ENCODE data around the gene ACVR2A.

The ACVR2A gene

DNA sequence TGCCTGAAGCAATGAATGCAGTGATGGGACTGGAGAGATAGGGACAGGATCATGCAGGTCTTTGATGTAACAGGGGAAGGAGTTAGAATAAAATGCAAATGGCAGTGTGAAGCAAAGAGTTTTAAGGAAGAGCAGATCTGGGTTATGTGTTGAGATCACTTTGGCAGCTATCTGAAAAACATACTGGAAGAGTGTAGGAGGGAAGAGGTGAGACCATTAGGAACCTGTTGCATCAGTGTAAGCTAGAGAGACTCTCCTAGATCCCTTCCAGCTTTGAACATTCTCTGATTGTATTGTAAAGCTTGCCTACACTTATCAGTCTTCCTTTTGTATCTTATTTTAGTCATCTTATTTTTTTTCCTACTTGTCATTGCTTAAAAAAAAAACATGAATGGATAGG, 10.5 kb downstream of the ACVR2A start:
- DNase-seq (ENCODE audit: low read depth, low spot score): no peak

DNA sequence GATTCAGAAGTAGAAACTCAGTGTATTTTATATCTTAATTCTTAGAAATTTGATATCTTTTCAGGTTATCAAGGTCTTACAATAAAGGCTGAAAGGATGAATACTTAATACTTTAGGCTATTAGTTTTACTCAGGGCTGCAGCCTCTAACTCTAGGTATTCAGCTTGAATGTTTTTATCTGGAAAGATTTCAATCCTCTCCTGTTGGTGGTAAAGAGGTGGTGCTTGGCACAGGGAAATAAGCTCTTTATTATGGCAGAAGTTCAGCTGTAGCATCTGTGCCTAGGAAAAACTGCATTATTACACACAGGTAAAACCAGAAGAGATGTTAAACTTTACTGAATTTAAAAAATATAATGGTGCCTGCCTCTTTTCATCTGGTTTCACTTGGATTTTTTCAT, 11.1 kb downstream of the ACVR2A start:
- no peak for DNase-seq (ENCODE audit: low read depth, low spot score)

DNA sequence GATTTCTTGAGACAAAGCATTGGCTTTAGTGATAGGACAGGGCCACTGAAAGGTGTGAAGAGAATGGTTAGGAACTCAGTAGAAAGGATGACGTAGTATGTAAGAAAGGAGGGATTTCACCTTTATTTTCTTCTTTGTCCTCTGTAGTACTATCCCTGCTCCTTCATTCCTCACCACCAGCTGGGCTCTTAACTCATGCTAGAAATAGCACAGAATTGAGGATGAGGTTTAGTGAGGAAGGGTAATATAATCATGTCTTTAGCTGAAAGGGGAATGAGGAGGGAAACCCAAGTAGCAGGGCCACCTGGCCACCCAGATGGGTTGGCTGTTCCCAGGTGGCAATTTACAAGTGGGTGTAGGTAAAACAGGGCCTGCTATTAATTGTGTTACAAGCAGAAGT, 15.2 kb downstream of the ACVR2A start:
- no peak for DNase-seq (ENCODE audit: low read depth, low spot score)

DNA sequence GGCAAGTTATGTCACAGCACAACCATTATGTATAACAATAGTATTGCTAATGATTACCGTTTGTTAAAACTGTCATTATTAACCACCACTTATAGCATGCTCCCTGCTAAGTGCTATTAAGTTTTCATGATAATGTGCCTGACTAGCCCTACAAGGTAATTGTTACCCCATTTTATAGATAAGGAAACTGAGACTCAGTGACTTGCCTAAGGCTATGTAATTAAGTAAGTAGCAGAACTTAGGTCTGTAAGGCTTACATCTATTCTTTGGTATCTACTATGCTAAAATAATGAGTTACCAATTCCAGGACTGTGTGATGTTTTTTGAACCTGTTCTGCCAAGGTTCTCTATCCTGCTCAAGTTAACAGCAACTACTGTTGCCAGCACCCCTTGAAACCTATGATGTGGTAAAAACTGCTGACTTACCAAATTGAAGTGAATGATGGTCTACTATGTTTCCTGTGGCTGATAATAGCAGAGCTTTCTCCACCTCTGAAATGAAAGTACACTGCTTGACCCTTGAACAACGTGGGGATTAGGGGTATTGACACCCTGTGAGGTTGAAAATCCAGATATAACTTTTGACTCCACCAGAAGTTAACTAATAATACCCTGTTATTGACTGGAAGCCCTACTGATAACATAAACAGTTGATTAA, 18.2 kb downstream of the ACVR2A start:
- DNase-seq (ENCODE audit: low read depth, low spot score): no peak

DNA sequence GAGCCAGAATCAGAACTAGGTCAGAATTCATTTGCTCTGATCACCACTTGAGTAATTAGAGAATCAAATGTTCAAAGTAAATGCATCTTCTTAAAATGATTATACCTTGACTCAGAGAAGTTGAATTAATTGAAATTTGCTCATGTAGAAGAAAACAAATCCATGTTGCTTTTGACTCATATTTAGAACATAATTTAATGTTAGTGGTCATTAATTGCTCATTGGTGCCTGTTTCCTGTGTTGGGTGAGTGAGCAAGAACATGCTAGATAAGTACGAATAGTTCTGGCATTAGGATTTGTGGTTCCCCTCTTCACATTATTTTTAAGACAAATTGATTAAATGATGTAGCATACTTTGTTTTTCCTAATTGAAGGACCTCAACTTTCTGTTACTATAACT, 19.0 kb downstream of the ACVR2A start:
- no peak for DNase-seq (ENCODE audit: low read depth, low spot score)

DNA sequence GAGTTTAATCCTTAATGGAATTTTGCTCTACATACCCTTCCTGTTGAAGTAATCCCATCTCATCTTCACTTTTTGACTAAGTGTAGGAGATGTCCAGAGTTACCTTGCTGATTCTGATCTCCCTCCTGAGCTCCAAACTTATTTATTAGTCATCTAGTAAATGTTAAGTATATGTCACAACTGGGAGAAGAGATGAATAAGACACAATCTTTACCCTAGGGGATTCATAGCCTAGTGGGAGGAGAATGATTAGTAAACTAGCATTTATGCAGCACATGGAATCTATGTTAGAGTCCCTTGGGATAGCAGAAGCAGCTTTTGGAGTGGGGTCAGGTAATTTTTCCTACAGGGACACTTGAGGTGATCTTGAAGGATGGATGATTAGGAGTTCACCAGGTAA, 20.7 kb downstream of the ACVR2A start:
- DNase-seq (ENCODE audit: low read depth, low spot score): no peak

DNA sequence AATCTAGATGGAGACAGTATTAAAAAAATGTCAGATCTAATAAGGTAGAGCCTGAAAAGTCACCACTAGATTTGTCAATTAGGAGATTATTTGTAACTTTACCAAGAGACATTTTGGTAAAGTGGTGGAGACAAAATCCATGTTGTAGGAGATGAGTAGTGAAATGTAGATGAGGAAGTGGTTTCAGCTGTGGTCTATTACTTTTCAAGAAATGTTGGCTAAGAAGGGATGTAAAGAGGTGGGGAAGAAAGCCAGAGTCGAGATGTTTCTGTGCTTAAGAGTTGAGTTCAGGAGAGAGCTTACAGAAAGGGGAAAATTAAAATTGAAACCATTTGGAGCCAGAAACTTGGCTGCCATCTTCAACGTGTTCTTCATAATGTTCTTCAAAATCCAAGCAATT, 22.2 kb downstream of the ACVR2A start:
- no peak for DNase-seq (ENCODE audit: low read depth, low spot score)

DNA sequence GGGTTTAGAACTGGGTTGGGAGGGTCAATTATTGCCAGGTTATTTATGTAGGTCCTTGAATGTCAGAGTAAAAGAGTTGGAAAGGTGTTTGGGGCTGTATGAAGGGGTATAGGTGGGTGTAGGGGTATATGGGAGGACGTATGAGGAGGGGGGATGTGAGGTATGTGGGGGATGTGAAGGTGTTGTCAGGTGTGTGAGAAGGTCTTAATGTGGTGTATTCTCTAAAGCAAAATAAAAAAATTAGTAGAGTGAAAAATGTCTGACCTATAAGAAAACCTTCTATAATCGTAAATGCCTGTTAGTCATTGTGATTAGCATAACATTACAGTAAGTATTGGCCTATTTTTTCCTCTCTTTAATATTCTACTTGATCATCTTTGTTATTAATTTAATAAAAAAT, 25.1 kb downstream of the ACVR2A start:
- DNase-seq (ENCODE audit: low read depth, low spot score): no peak

DNA sequence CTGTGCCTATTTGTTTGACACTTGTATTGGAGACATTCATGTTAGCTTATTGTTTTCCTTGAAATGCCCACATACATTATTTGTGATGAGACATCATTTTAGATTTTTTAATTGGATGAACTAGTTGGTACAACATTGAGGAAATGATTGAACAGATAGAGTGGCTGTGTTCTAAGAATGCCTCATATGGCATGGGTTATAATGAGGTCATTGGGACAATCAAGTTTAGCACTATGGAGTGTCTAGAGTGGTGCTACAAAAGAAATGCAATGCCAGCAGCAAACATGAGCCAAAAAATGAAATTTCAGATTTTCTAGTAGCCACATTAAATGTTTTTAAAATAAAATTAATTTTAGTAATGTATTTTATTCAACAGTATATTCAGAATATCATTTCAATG, 28.1 kb downstream of the ACVR2A start:
- no peak for DNase-seq (ENCODE audit: low read depth, low spot score)

DNA sequence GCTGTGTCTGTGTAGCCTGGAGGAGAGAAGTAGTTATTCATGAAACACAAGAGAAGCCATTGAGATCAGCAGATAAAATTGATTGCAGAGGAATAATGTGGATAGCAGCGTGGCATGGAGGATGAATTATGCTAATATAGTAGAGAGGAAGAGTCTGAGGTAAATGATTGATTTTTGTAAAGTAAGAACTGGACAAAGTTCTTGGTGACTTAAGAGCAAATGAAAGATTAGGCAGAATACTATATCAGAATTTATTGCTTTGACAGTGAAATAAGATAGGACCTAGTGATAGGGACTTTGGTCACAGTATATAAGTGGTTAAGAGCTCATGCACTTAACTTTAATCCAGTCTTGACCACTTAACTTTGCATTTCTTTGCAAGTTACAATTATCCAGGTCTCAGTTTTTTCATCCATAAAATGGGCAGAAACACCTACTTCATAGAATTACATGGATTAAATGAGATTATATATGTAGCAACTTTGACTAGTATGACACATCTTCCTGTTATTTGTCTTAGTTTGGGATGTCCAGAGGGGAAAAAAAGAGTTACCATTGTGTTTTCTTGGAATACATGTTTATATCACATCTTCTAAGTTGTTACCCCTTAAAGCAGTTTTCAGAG, 29.1 kb downstream of the ACVR2A start:
- no peak for DNase-seq (ENCODE audit: low read depth, low spot score)

DNA sequence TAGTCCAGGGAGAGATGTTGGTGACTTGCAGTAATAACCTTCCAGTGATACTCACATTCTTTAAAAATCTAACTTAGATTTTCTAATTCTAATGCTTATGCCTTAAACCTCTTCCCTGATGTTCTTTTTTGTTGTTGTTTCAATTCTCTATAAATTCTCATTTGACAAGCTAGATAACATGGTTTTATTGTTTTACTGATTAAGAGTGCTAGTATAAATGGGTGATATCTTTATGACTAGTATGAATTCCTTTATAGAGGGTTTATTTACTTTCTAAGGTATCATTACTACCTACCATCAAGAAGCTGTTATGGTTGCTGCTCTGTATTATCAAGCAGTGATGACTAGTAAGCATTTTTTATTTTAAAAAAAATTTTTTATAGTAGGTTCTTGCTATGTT, 35.0 kb downstream of the ACVR2A start:
- no peak for DNase-seq (ENCODE audit: low read depth, low spot score)

DNA sequence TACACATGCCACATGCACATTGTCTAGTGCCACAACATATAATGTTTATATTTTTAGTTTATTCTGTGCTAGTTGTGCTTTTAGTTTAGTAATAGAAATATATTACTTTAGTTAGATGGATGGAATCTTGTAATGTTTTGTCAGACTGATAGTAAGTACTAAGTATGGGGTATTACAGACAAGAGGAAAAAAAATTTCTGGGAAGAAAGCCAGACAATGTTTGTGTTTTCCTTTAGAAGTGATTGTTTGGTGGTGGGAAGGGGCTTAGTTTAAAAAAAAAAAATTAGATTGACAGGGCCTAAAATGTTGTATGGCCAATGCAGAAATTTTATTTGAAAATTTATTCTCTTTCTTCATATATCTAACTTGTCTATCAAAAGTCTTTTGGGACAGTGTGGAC, 37.8 kb downstream of the ACVR2A start:
- no peak for DNase-seq (ENCODE audit: low read depth, low spot score)

DNA sequence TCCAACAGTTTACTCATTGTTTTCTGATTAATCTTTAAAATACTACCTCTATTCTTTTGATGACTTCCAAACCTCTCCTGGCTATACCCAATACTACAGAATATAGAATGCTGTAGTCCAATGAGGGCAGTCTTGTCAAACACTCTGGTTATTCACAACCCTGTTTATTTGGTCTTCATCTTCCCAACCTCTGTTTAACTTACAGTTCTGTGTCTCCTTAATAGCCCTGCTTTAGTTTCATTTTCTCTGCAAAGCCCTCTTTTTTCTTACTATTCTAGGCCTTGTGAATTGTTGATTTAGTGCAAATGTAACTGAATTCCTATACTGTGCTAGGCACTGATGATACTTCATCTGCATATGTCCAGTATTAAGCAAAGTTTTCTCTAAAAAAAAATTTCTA, 40.0 kb downstream of the ACVR2A start:
- DNase-seq (ENCODE audit: low read depth, low spot score): no peak

DNA sequence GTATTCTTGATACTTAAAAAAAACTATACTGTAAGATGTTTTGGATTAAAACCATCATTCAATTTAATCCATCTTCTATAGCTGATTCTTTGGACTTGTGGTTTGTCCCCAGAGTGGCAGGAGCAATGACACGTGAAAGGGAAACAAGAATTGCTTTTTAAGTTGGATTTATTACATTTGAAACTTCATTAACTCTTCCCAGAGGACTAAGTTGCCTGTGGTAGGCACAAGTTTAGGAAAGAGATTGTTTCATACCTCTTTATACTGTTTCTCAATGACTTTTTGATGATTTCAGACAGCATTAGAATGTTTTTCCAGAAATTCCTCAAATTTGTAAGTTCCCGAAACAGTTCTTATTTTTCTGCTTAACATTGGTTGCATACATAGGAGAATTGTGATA, 41.3 kb downstream of the ACVR2A start:
- no peak for DNase-seq (ENCODE audit: low read depth, low spot score)

DNA sequence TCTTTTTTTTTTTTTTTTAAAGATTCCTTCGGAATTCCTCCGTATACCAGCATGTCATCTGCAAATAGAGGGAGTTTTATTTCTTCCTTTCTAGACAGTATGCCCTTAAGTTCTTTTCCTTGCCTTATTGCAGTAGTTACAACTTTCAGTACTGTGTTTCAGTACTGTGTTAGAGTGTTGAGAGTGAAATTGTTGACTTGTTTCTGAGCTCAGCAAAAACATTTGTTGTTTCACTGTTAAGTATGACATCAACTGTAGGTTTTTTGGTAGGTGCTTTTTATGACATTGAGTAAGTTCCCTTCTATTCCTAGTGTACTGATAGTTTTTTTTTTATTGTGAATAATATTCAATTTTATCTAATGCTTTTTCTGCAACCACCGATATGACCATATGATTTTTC, 43.9 kb downstream of the ACVR2A start:
- DNase-seq (ENCODE audit: low read depth, low spot score): no peak

DNA sequence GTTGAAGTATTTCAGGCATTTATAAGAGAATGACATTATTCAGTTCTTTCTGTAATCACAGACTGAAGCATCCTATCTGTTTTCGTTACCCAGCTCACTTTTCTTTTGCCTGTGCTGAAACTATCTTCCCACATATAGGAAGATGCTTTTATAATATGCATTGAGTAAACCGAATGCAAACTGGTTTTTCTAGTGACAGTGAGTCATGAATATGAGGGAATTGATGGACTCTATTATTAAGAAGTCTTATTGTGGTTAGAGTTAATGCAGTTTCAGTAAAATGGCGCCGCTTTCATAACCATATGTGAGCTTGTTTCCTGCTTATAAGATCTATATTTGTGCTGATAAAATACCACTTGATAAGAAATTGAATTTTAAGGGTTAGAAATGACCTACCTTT, 59.2 kb downstream of the ACVR2A start:
- DNase-seq (ENCODE audit: low read depth, low spot score): no peak

DNA sequence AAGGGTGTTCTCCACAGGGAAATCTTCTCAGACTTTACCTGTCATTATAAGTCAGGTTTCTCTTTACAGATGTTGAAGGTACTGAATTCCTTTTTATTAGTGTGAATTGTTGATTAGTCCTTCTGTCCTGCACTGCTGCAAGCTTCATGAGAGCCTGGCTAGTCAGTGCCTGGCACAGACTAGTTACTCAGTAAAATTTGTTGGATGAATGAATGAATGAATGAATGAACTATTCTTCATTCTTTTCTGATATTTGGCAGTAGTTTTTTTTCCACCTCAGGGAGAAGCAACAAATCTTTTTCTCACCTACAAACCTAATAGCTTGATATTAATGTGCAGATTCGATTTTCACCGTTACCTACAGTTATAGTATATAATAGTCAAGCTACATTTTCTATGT, 64.3 kb downstream of the ACVR2A start:
- no peak for DNase-seq (ENCODE audit: low read depth, low spot score)

DNA sequence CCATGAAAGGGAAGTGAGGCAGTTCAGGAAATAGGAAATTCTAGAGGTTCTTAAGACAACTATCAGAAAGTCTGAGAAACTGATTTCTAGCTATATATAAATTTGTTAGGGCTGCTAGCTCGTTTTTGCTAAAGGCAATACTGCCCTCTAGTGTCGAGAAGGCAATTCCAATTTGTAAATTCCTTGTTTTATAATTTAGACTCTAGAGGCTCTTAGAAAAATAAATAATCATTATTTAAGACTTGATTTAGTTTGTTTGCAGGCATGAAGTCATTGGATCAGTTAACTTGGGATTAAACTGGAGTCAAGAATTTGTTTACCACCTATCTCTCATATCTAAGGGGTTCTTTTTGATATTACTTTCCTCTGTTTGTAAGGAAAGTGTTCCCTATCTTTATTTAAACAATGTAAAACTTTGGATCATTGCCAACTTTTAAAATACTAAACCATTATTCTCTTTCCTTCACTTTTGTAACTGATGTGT, 66.2 kb downstream of the ACVR2A start:
- peak; percentile 38 for DNase-seq (ENCODE audit: low read depth, low spot score)

DNA sequence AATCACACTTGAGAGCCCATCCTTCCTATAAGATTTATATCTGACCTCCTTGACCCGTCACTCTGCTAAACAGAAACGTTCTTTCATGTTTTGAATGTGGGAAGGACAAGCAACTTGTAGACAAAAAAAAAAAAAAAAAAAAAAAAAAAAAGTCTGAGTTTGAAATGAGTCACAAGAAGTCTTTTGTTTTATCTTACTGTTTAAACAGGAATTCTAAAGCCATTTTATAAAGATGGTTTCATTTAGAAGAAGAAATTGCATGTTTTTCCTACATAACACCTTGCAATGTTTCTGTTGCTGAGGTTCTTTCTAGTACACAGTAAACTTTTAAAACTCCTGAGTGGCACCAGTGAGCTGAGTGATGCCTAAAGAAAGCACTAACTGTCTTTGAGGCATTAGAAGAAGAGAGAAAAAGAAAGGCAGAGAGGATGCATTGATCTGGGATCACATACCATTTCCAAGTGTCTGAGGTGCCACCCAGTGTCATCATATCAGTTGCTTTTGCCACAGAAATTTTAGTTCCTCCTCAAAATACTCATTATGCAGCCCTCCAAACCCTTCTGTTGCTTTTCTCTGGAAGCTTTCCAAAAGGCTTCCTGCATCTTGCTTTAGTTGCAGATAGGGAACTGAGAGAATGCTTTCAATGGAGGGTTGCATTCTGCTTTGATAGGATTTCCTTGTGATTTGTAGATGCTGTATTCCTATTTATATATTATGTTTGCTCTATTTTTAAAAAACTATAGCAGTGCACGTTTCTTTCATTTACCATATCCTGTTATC, 69.1 kb downstream of the ACVR2A start:
- no peak for DNase-seq (ENCODE audit: low read depth, low spot score)

DNA sequence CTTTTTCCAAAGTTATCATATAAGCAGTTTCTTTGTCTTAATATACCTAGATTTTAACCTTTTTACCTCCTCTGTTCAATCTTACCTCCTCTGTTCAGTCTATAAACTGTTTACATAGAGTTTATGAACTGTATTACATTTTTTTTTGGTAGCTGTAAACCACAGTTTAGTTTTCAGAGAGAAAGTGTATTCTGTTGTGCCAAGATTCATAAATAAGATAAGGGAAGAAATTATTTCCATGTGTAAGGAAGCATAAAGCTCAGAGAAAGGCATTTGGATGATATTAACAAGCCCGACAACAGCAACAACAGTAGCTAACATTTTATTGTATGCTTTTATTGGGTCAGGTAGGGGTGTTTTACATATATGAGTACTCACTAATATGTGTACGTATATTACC, 71.2 kb downstream of the ACVR2A start:
- no peak for DNase-seq (ENCODE audit: low read depth, low spot score)

DNA sequence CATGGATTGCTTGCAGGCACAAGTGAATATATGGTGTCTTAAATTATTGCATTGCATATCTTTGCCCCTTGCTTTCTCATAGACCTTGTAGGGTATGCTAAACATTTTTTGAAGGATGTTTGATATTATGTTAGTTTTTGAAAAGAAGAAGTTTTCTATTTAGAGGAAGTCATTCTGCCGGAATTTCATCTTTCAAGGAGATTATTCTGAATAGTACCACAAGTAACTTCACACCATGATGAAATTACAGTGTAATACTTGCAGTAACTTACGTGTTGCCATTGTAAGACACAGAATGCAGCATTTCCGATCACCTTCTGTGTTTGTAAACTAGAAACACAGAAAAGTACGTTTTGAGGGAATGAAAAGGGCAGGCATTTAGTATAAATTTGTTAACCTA, 71.9 kb downstream of the ACVR2A start:
- DNase-seq (ENCODE audit: low read depth, low spot score): no peak

DNA sequence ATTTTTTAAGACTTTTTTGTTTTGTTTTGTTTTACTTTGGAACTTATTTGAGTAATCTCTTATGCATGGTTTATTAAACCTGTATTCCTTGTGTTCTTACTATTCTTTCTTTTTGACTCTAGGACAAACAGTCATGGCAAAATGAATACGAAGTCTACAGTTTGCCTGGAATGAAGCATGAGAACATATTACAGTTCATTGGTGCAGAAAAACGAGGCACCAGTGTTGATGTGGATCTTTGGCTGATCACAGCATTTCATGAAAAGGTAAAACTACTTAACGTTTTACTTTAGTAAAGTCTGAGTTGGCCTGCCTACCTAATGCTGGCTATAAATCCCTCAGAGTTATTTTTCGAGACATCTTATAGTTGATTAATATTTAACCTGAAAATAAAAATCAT, 72.3 kb downstream of the ACVR2A start:
- DNase-seq (ENCODE audit: low read depth, low spot score): no peak

DNA sequence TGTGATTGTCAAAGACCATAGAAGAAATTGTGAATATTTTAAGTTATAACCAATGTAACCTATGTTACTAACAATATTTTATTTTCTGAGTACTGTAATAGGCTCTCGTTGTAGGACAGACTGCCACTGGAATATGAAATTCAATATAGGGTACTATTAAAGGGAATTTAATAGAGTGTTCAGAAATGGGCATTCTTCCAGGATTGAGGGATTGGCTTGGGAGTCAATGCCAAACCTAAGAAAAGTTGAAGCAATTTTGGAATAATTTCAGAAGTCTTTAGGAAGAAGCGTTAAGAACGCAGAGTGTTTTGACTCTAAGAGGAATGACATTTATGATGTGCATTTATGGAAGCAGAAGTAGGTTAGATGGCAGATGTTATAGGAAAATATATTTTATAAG, 79.0 kb downstream of the ACVR2A start:
- no peak for DNase-seq (ENCODE audit: low read depth, low spot score)
